Activated CD8-positive, alpha-beta memory T cell treated with anti-CD3 and anti-CD28 coated beads, Interleukin-2, amount 50 U/mL, for 4 hours (primary cell): ENCODE results near the gene SMPDL3A.

ENCODE experiments used
- DNase-seq: peaks from one replicate; pipeline ENCODE4 v3.0.0-alpha.2; 2020

SMPDL3A gene

GRCh38 chr6:122778302-122778701 lies 10.8 kb upstream of the SMPDL3A start:
- DNase-seq = no peak

GRCh38 chr6:122778985-122779661 lies 9.9 kb upstream of the SMPDL3A start:
- no peak for DNase-seq

GRCh38 chr6:122779667-122780066 lies 9.4 kb upstream of the SMPDL3A start, which contains the start of gene FABP7:
Gene FABP7, plus strand, starts transcription at chr6:122779716. Its CDS starts 79 bp downstream, at chr6:122779795.
- DNase-seq = no peak

- no peak for DNase-seq
Observed at GRCh38 chr6:122780114-122780513, 8.9 kb upstream of the SMPDL3A start.

GRCh38 chr6:122781716-122782115 lies 7.3 kb upstream of the SMPDL3A start:
- DNase-seq = no peak

GRCh38 chr6:122783401-122783800 lies 5.7 kb upstream of the SMPDL3A start:
- no peak for DNase-seq

- DNase-seq = no peak
Observed at GRCh38 chr6:122785891-122786290, 3.2 kb upstream of the SMPDL3A start.

GRCh38 chr6:122787721-122788120 lies 1.3 kb upstream of the SMPDL3A start:
- no peak for DNase-seq

GRCh38 chr6:122788208-122788607 lies 850 bp upstream of the SMPDL3A start:
- no peak for DNase-seq

- no peak for DNase-seq
Observed at GRCh38 chr6:122788663-122789181, 336 bp upstream of the SMPDL3A start.

GRCh38 chr6:122790028-122790422 lies 967 bp downstream of the SMPDL3A start:
- no peak for DNase-seq

GRCh38 chr6:122790423-122791309 lies 1.6 kb downstream of the SMPDL3A start:
- DNase-seq = no peak

- no peak for DNase-seq
Observed at GRCh38 chr6:122791310-122791679, 2.2 kb downstream of the SMPDL3A start.

GRCh38 chr6:122792766-122793165 lies 3.7 kb downstream of the SMPDL3A start:
- no peak for DNase-seq

- no peak for DNase-seq
Observed at GRCh38 chr6:122797537-122797936, 8.5 kb downstream of the SMPDL3A start.

- no peak for DNase-seq
Observed at GRCh38 chr6:122798099-122798641, 9.1 kb downstream of the SMPDL3A start.

GRCh38 chr6:122799140-122799745 lies 10.2 kb downstream of the SMPDL3A start:
- DNase-seq = no peak

- no peak for DNase-seq
Observed at GRCh38 chr6:122799916-122800686, 11.0 kb downstream of the SMPDL3A start.

- no peak for DNase-seq
Observed at GRCh38 chr6:122800906-122801305, 11.8 kb downstream of the SMPDL3A start.

GRCh38 chr6:122801397-122801796 lies 12.3 kb downstream of the SMPDL3A start:
- no peak for DNase-seq

GRCh38 chr6:122803171-122803661 lies 14.2 kb downstream of the SMPDL3A start:
- DNase-seq = no peak

GRCh38 chr6:122804962-122805485 lies 16.0 kb downstream of the SMPDL3A start:
- no peak for DNase-seq
